ENCODE measurements around the gene BPIFB4. TPM values are rescaled to one million over a fixed set of nuclear protein-coding genes. Genes with fewer than 3 reads are reported as not detected.
"Not testable (repeated sequence)": the region's sequence is repeated elsewhere in the genome, so short reads cannot be mapped to it uniquely, and the experiment has no call there.

BPIFB4 gene
- total and polyA plus RNA-seq, 9 of the 15 experiments (the other 6 are each of a cell fraction or from before 2014, with no cell fraction given) = not detected

DNA sequence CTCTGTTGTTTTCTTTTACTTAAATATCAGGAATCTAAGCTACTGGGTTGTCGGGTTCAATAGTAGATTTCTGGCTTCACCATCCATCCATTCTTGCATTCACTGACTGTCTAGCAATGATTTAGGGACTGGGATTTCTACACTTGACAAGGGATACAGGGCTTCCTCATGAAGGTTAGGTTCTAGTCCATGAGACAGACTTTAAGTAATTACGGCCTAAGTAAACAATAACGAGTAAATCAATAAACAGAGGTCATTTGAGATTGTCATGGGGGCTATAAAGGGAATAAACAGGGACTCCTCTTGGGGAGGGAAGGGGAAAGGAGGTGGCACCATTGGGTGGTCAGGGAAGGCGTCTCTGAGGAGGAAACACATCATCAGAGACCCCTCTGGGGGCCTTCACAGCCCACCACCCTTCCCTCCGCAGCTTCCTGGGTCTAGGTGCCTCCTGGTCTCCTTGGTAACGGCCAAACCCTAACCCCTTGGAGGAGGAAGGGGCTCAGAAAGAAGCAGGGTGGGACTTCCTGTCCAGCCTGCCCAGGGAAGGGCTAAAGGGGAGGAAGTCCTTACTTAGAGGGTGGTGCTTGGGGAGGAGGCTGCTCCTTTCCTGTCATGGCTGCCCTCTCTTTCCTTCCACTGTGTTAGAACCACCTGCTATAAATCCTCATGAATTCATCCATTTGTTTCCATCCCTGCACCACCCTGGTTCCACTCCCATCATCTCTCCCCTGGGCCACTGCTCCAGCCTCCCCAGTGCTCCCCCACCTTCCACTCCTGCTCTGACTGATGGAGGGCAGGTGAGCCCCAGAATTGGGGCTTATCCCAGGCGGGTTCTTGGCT lies 33.3 kb downstream of the BPIFB4 start (continued):
- TF ChIP-seq ZNF431 (CRISPR knock-in tag; IDR thresholded peaks at IDR 0.05) = no peak
- TF ChIP-seq CREB5 (CRISPR knock-in tag; IDR thresholded peaks at IDR 0.05) = no peak

DNA sequence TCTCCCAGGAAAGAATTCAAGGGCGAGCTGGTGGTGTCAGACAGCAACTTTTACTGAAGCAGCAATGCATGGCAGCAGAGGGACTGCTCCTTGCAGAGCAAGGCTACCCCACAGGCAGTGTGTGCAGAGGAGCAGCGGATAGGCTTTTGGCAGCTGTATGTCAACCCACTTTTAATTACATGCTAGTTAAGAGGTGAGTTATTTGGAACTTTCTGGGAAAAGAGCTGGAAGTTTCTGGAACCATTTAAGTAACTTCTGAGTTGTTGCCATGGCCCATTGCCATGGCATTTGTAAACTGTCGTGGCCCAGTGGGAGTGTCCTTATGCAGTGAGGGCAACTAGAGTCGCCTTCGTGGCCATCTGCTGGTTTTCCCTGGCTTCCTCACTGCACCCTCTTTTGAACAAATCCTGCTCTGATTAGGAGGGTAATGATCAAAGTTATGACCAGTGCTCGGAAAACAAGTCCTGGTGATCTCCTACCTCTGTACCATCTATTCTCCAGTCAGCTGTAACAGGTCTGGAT lies 34.0 kb downstream of the BPIFB4 start:
- TF ChIP-seq DMBX1 (CRISPR knock-in tag; IDR thresholded peaks at IDR 0.05; ENCODE audit: borderline replicate concordance) = no peak
- TF ChIP-seq ZNF584 (CRISPR knock-in tag; IDR thresholded peaks at IDR 0.05; ENCODE audit: low read depth) = no peak
- TF ChIP-seq HNRNPK (IDR thresholded peaks at IDR 0.05; ENCODE audit: low read depth, low read length, poor library complexity, severe bottlenecking) = no peak
- no peak for TF ChIP-seq ATF3 (IDR thresholded peaks at IDR 0.05)
- no peak for TF ChIP-seq ATF3 (CRISPR knock-in tag; conservative IDR thresholded peaks at IDR 0.05)
- TF ChIP-seq ZNF668 (CRISPR knock-in tag; IDR thresholded peaks at IDR 0.05) = no peak
- Histone ChIP-seq H3K4me1 (replicated peaks in 1 of 2; ENCODE audit: control insufficient read depth in 2 of 2, insufficient read depth in 2 of 2, low read length in 2 of 2) (no peaks in the 10 kb centered on the region), H4K20me1 (replicated peaks; ENCODE audit: control insufficient read depth, insufficient read depth, low read length) (no peaks in the 10 kb centered on the region), H3K36me3 (ENCODE audit: control insufficient read depth, insufficient read depth, low read length) (no peaks in the 10 kb centered on the region), H3K27me3 (ENCODE audit: control insufficient read depth in 2 of 2, insufficient read depth in 2 of 2, low read length in 2 of 2) (peaks cover 0 to 24% of the 10 kb centered on the region in 2 experiments; a peak in 1 of 5 replicates), H3K79me2 (ENCODE audit: control insufficient read depth, insufficient read depth, low read length) (no peaks in the 10 kb centered on the region), H3K9me1 (ENCODE audit: control insufficient read depth, insufficient read depth, low read length) (no peaks in the 10 kb centered on the region), H3K4me3 (no peak overlapping the region), H3K4me2 (ENCODE audit: insufficient read depth, low read length) (no peak overlapping the region), H3K27ac (ENCODE audit: extremely low read depth, low read depth, low read length) (no peak overlapping the region), H2AFZ (ENCODE audit: low read depth, low read length) (no peak overlapping the region), H3K9me3 (replicated peaks; ENCODE audit: control insufficient read depth, insufficient read depth, low read depth, low read length) (no peaks in the 10 kb centered on the region), H3K9ac (ENCODE audit: insufficient read depth in 1 of 2, low read depth in 2 of 2, low read length in 2 of 2) (no peak overlapping the region)
- ATAC-seq (no peak), DNase-seq (ENCODE audit: extremely low read depth in 1 of 4, low spot score in 3 of 4) (no peak), FAIRE-seq (no peak)
- in situ Hi-C loops (cut with MboI) = no loop called here
- no TSS peak for BruUV-seq (replicated peaks)
- 0% methylated on average over 6 of the region's 6 CpGs for WGBS (ENCODE audit: insufficient coverage, low coverage, missing lambda C conversion rate)
- ChIA-PET POLR2A (no interaction called here), CTCF (ENCODE audit: low intra/inter-chr PET ratio) (no interaction called here)
- intact Hi-C loops (cut with micrococcal nuclease) = no loop called here

DNA sequence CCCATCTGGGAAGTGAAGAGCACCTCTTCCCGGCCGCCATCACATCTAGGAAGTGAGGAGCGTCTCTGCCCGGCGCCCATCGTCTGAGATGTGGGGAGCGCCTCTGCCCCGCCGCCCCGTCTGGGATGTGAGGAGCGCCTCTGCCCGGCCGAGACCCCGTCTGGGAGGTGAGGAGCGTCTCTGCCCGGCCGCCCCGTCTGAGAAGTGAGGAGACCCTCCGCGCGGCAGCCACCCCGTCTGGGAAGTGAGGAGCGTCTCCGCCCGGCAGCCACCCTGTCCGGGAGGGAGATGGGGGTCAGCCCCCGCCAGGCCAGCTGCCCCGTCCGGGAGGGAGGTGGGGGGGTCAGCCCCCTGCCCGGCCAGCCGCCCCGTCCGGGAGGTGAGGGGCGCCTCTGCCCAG lies 36.1 kb downstream of the BPIFB4 start:
- CTCF ChIA-PET (ENCODE audit: low intra/inter-chr PET ratio); H3K4me3 ChIP-seq; DNase-seq (ENCODE audit: extremely low read depth in 1 of 4, low spot score in 3 of 4); H3K4me1 ChIP-seq (replicated peaks in 1 of 2; ENCODE audit: control insufficient read depth in 2 of 2, insufficient read depth in 2 of 2, low read length in 2 of 2); H3K79me2 ChIP-seq (ENCODE audit: control insufficient read depth, insufficient read depth, low read length); H4K20me1 ChIP-seq (replicated peaks; ENCODE audit: control insufficient read depth, insufficient read depth, low read length); H3K9me1 ChIP-seq (ENCODE audit: control insufficient read depth, insufficient read depth, low read length); in situ Hi-C loops (cut with MboI); intact Hi-C loops (cut with micrococcal nuclease); H3K9me3 ChIP-seq (replicated peaks; ENCODE audit: control insufficient read depth, insufficient read depth, low read depth, low read length); H2AFZ ChIP-seq (ENCODE audit: low read depth, low read length); H3K9ac ChIP-seq (ENCODE audit: insufficient read depth in 1 of 2, low read depth in 2 of 2, low read length in 2 of 2); POLR2A ChIA-PET; H3K4me2 ChIP-seq (ENCODE audit: insufficient read depth, low read length); FAIRE-seq; BruUV-seq (replicated peaks); H3K27ac ChIP-seq (ENCODE audit: extremely low read depth, low read depth, low read length); ATAC-seq; H3K36me3 ChIP-seq (ENCODE audit: control insufficient read depth, insufficient read depth, low read length): not testable (repeated sequence)
- H3K27me3 ChIP-seq (ENCODE audit: control insufficient read depth in 2 of 2, insufficient read depth in 2 of 2, low read length in 2 of 2) = peaks cover 0 to 24% of the 10 kb centered on the region in 2 experiments; a peak in 1 of 5 replicates
- WGBS (ENCODE audit: insufficient coverage, low coverage, missing lambda C conversion rate) = 10% methylated on average over 2 of the region's 34 CpGs

Measured in K562 (cell line).